ENCODE results near the gene EXPH5. TPM values are rescaled to one million over a fixed set of nuclear protein-coding genes. Genes with fewer than 3 reads are reported as not detected.

Gene EXPH5
- total and polyA plus RNA-seq, 2 donors (not counting 1 experiment from before 2014, with no cell fraction given): 0.12 to 0.37 TPM

DNA sequence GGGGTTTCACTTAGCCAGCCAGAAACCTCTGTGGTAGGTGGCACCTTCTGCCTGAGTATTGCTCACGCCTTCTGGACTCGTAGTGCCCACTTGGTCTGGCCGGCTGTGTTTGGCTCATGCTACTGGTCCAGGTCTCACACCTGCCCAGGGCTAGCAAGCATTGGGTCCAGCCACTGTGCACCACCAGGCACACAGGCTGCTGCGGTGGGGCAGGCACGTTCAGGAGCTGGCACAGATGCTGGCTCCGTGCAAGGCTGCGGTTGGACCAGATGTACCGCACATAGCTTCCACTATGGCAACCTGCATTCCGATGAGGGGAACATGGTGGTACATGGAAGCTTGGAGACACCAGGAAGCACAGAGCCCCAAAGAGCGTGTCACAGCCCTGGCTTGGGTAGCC lies 34.8 kb upstream of the EXPH5 start:
- POLR2A ChIA-PET: no interaction called here

DNA sequence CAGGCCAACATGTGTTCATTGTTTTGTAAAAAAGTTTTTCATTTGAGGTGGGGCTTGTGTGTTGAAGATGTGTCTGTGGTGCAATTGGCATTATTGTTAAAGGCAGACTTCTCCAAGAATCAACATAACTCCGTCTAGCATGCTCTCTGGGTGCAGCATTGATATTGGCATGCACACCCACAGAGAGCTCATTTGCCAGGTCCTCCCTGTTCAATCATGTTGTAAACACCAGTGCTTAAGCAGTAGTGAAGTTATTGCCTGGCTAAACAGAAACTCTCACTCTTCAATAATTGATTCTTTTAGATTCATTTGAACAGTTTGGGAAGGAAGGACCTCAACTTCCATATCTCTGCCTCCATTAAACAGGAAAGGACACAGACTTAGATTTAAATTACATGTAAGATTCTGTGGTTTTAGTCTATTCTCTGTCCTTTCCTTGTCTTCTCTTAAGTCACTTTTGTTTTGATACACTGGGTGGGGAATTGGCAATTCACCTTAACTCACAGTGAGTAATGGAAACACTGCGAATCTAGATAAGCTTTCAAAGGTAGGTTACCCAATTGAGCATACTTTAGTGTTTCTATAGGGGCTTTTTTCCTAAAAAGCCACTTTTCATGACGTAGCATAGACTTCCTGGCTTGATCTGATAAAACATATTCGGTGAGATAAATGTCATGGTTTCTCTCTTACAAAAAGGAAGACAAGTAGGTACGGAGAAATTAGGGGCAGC lies 30.8 kb upstream of the EXPH5 start:
- Mint-ChIP-seq H3K4me3 (no peak overlapping the region), H3K4me1 (no peaks in the 10 kb centered on the region), H3K27me3 (peaks cover 40% of the 10 kb centered on the region), H3K27ac (no peak overlapping the region), H3K9me3 (ENCODE audit: insufficient read depth) (no peaks in the 10 kb centered on the region)
- DNase-seq (no peak), ATAC-seq (ENCODE audit: low read depth) (no peak)
- TF ChIP-seq, protein P1, sequence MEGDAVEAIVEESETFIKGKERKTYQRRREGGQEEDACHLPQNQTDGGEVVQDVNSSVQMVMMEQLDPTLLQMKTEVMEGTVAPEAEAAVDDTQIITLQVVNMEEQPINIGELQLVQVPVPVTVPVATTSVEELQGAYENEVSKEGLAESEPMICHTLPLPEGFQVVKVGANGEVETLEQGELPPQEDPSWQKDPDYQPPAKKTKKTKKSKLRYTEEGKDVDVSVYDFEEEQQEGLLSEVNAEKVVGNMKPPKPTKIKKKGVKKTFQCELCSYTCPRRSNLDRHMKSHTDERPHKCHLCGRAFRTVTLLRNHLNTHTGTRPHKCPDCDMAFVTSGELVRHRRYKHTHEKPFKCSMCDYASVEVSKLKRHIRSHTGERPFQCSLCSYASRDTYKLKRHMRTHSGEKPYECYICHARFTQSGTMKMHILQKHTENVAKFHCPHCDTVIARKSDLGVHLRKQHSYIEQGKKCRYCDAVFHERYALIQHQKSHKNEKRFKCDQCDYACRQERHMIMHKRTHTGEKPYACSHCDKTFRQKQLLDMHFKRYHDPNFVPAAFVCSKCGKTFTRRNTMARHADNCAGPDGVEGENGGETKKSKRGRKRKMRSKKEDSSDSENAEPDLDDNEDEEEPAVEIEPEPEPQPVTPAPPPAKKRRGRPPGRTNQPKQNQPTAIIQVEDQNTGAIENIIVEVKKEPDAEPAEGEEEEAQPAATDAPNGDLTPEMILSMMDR (IDR thresholded peaks at IDR 0.05): no peak
- no peak for TF ChIP-seq EZH2 (IDR thresholded peaks at IDR 0.05; ENCODE audit: borderline replicate concordance, insufficient read depth, low read depth, low read length, poor library complexity, severe bottlenecking)
- 80% methylated on average over 1 of the region's 5 CpGs for WGBS (ENCODE audit: insufficient coverage)
- Histone ChIP-seq H3K4me3 (ENCODE audit: control extremely low read depth in 1 of 5, extremely low read depth in 1 of 5, insufficient read depth in 1 of 5, low read depth in 2 of 5, low read length in 4 of 5) (no peak overlapping the region), H3K9me3 (ENCODE audit: control extremely low read depth in 1 of 3, control insufficient read depth in 2 of 3, insufficient read depth in 1 of 3, low read length in 2 of 3) (peaks cover 0 to 13% (median 2%) of the 10 kb centered on the region in 3 donors), H3K27ac (ENCODE audit: low read length in 2 of 2) (no peak overlapping the region), H3K4me1 (ENCODE audit: control insufficient read depth in 2 of 2, insufficient read depth in 2 of 2, low read length in 2 of 2) (no peaks in the 10 kb centered on the region), H3K36me3 (replicated peaks in 1 of 2; ENCODE audit: control extremely low read depth in 1 of 2, control insufficient read depth in 1 of 2, extremely low read depth in 1 of 2, insufficient read depth in 2 of 2, low read length in 1 of 2) (no peaks in the 10 kb centered on the region), H3K9ac (ENCODE audit: low read length) (no peak overlapping the region), H3K79me2 (ENCODE audit: control insufficient read depth, insufficient read depth, low read length) (no peaks in the 10 kb centered on the region), H3K4me2 (replicated peaks; ENCODE audit: low read depth, low read length, poor library complexity, severe bottlenecking) (no peak overlapping the region), H2AFZ (ENCODE audit: insufficient read depth, low read depth, low read length, poor library complexity, severe bottlenecking) (no peak overlapping the region), H3K27me3 (replicated peaks in 1 of 4; ENCODE audit: control extremely low read depth in 1 of 4, control insufficient read depth in 3 of 4, insufficient read depth in 4 of 4, low read length in 3 of 4) (peaks cover 0 to 9% (median 3%) of the 10 kb centered on the region in 4 experiments), H4K20me1 (ENCODE audit: control insufficient read depth, insufficient read depth, low read length, poor library complexity, severe bottlenecking) (no peaks in the 10 kb centered on the region)
- CTCF ChIA-PET: no interaction called here
- POLR2A ChIA-PET: no interaction called here
- intact Hi-C loops (cut with micrococcal nuclease): no loop called here

More for the DNA sequence above, 34.8 kb upstream of the EXPH5 start:
- no peaks in the 10 kb centered on the region for H3K9me3 Mint-ChIP-seq (ENCODE audit: insufficient read depth)
- no peaks in the 10 kb centered on the region for H3K79me2 ChIP-seq (ENCODE audit: control insufficient read depth, insufficient read depth, low read length)
- no peaks in the 10 kb centered on the region for H3K4me1 Mint-ChIP-seq
- H3K27me3 Mint-ChIP-seq: peaks cover 35% of the 10 kb centered on the region
- intact Hi-C loops (cut with micrococcal nuclease): no loop called here
- no peak overlapping the region for H2AFZ ChIP-seq (ENCODE audit: insufficient read depth, low read depth, low read length, poor library complexity, severe bottlenecking)
- DNase-seq (no peak), ATAC-seq (ENCODE audit: low read depth) (no peak)
- H3K27ac ChIP-seq (ENCODE audit: low read length in 2 of 2): no peak overlapping the region
- H3K4me1 ChIP-seq (ENCODE audit: control insufficient read depth in 2 of 2, insufficient read depth in 2 of 2, low read length in 2 of 2): no peaks in the 10 kb centered on the region
- no peaks in the 10 kb centered on the region for H3K36me3 ChIP-seq (replicated peaks in 1 of 2; ENCODE audit: control extremely low read depth in 1 of 2, control insufficient read depth in 1 of 2, extremely low read depth in 1 of 2, insufficient read depth in 2 of 2, low read length in 1 of 2)
- no peak overlapping the region for H3K9ac ChIP-seq (ENCODE audit: low read length)
- H3K4me2 ChIP-seq (replicated peaks; ENCODE audit: low read depth, low read length, poor library complexity, severe bottlenecking): no peak overlapping the region
- CTCF ChIA-PET: no interaction called here
- H3K4me3 ChIP-seq (ENCODE audit: control extremely low read depth in 1 of 5, extremely low read depth in 1 of 5, insufficient read depth in 1 of 5, low read depth in 2 of 5, low read length in 4 of 5): no peak overlapping the region
- TF ChIP-seq, protein P1 (IDR thresholded peaks at IDR 0.05): no peak
- no peak for TF ChIP-seq EZH2 (IDR thresholded peaks at IDR 0.05; ENCODE audit: borderline replicate concordance, insufficient read depth, low read depth, low read length, poor library complexity, severe bottlenecking)
- no peak overlapping the region for H3K27ac Mint-ChIP-seq
- H3K4me3 Mint-ChIP-seq: no peak overlapping the region
- 92% methylated on average over 10 of the region's 10 CpGs for WGBS (ENCODE audit: insufficient coverage)
- H4K20me1 ChIP-seq (ENCODE audit: control insufficient read depth, insufficient read depth, low read length, poor library complexity, severe bottlenecking): no peaks in the 10 kb centered on the region
- peaks cover 0 to 18% (median 2%) of the 10 kb centered on the region in 3 donors for H3K9me3 ChIP-seq (ENCODE audit: control extremely low read depth in 1 of 3, control insufficient read depth in 2 of 3, insufficient read depth in 1 of 3, low read length in 2 of 3)
- peaks cover 0 to 9% (median 0%) of the 10 kb centered on the region in 4 experiments for H3K27me3 ChIP-seq (replicated peaks in 1 of 4; ENCODE audit: control extremely low read depth in 1 of 4, control insufficient read depth in 3 of 4, insufficient read depth in 4 of 4, low read length in 3 of 4)
